ENCODE measurements around the gene DNAAF6.

- TF ChIP-seq CTCF (IDR thresholded peaks at IDR 0.05; ENCODE audit: low read length) = no peak
- no peak for TF ChIP-seq EZH2 (optimal IDR thresholded peaks at IDR 0.05; ENCODE audit: low read depth, low read length)
Measured at GRCh38 chrX:107288676-107289075, 82.3 kb downstream of the DNAAF6 start.
